AG04450 (cell line): Measurements from ENCODE around the gene ARHGAP26. TPM values are rescaled to one million over a fixed set of nuclear protein-coding genes. Genes with fewer than 3 reads are reported as not detected.

ENCODE experiments used
- CTCF ChIA-PET: fragments of 300-600, 350-600 bp; formaldehyde crosslinking; extraction: SDS; loops from one replicate; lab custom pipeline; 2022; ENCODE audit warnings: antibody characterized with exemption, inconsistent platforms; lab: Charles Lee
- POLR2A ChIA-PET: fragments of 350-600 bp; formaldehyde crosslinking; extraction: SDS; loops from one replicate; lab custom pipeline; 2021; ENCODE audit warnings: antibody characterized with exemption, inconsistent platforms; lab: Yijun Ruan, JAX
- DNase-seq: peaks from one replicate; pipeline ENCODE4 v3.0.0-alpha.2; 2011; ENCODE audit warnings: low read depth, low spot score
- H3K27ac ChIP-seq: one replicate; pipeline ENCODE4 v1.5.1; 2012; ENCODE audit warnings: low read depth, low read length, control low read depth
- H3K27me3 ChIP-seq: one replicate; pipeline ENCODE4 v1.6.0; 2012; ENCODE audit warnings: low read length; ENCODE audit not compliant: control insufficient read depth, insufficient read depth
- H3K4me3 ChIP-seq: 2 replicates; pipeline ENCODE4 v1.5.1; 2011; ENCODE audit warnings: mild to moderate bottlenecking, low read depth, low read length, control low read depth
- H3K9me3 ChIP-seq: 2 replicates; pipeline ENCODE4 v1.5.1; 2012; ENCODE audit warnings: low read length; ENCODE audit not compliant: control insufficient read depth, insufficient read depth
- polyA plus RNA-seq: library from polyadenylated mRNA; depleted of rRNA; stranded (reverse); fragments of >200 nt; gene quantifications from 2 replicates; pipeline ENCODE4 v1.2.3, GENCODE V29; 2011
- TF ChIP-seq, protein P1 (sequence below): IDR thresholded peaks from 2 replicates; pipeline ENCODE4 v1.5.1; 2011; ENCODE audit warnings: low read depth, low read length, control low read depth, inconsistent platforms

ARHGAP26 gene
- polyA plus RNA-seq, 1 experiment, result 0.56 TPM

DNA sequence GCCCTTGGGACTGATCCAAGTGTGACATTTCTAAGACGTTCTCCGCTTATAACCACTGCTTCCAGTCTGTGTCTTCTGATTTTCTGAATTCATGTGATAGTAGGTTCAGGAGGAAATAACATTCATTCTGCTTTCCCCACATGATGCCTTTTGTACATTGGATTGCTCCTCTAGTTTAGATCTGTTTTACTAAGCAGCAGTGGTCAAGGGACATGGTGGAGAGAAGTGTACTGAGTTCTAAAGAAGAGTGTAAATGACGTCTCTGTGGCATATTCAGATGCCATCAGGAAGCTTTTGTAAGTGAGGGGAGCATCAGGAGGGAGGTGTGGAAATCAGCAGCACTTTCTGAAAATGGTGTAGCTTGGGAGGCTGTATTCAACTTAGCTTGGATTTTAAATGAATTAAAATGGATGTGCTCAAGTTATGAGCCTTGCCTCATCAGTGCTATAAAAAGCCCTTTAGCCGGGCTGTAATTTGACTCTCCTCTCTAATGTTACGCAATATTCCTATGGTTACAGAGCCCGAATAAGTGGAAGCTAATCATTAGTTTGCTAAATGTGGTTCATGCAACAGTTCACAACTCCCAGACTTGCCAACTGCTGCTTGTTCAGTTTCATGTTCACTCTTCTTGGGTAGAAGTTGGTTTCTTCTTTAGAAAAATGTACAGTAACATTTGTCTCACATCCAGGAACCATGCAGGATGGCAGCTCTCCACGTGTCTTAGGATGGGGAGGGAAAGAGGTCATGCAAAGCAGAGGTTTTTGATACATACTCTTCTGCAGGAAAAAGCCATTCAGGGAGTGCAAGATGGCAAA lies 281.3 kb downstream of the ARHGAP26 start:
- Histone ChIP-seq H3K4me3 (no peak overlapping the region), H3K27me3 (no peaks in the 10 kb centered on the region), H3K27ac (peak overlapping the region; percentile 42), H3K9me3 (no peaks in the 10 kb centered on the region)
- TF ChIP-seq, protein P1, sequence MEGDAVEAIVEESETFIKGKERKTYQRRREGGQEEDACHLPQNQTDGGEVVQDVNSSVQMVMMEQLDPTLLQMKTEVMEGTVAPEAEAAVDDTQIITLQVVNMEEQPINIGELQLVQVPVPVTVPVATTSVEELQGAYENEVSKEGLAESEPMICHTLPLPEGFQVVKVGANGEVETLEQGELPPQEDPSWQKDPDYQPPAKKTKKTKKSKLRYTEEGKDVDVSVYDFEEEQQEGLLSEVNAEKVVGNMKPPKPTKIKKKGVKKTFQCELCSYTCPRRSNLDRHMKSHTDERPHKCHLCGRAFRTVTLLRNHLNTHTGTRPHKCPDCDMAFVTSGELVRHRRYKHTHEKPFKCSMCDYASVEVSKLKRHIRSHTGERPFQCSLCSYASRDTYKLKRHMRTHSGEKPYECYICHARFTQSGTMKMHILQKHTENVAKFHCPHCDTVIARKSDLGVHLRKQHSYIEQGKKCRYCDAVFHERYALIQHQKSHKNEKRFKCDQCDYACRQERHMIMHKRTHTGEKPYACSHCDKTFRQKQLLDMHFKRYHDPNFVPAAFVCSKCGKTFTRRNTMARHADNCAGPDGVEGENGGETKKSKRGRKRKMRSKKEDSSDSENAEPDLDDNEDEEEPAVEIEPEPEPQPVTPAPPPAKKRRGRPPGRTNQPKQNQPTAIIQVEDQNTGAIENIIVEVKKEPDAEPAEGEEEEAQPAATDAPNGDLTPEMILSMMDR, result no peak
- ChIA-PET POLR2A (interaction anchor here (0.5 to 1.4 kb wide), 4 partner anchors 9 to 91 kb away, joined by 3 to 4 read pairs (median 3); no protein-coding TSS in a partner anchor), CTCF (interaction anchor here (0.5 kb wide), 1 partner anchor 103 kb away, joined by 3 read pairs; no protein-coding TSS in a partner anchor)
- peak; percentile 61 for DNase-seq

DNA sequence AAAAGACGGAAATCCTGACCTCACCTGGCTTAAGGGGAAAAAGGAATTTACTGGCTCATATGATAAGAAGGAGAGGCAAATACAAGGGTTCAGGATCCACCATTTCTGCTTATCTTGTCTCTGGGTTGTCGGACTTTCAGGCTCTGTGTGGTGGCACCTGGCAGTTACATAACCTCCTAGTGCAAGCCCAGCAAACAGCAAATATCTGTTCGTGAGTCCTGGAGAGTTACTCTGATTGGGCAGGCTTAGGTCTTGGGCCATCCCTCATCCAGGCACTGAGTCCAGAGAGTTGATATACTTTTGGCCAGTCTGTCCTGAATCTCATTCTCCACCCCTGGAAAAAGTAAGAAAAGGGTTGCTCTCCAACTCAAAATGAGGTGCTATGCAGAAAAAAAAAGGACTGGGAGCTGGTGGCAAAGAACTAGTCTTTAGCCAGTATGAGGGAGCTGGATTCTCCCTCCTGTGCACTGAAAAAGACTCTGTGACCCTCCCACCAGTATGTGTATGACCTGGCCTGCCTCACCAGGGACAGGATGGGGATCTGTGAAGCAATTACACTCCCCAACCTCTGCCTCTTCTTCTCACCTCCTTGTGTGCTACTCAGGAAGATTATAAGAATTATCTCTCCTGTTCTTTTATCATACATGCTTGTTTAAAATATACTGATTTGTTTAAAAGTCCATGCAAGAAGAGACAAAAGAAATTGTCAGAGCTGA lies 282.9 kb downstream of the ARHGAP26 start:
- POLR2A ChIA-PET, result no interaction called here
- TF ChIP-seq, protein P1, result no peak
- CTCF ChIA-PET, result no interaction called here

DNA sequence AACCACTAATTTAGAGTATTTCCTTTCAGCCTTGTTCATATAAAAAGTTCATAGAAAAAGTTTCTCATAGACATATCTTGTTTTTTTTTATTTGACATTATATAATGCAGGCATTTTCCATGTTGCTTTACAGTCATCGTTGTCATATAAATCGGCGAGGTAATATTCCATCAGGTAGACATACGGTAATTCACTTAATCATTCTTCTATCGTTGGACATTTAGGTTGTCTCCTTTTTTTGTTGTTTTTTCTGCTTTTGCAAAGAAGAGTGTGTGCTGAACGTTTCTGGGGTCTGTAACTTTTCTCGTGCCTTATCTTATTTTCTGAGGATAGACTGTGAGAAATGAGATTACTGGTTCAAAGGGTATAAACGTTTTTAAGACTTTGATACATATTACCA lies 283.6 kb downstream of the ARHGAP26 start:
- H3K9me3 ChIP-seq, result no peaks in the 10 kb centered on the region
- POLR2A ChIA-PET, result no interaction called here
- DNase-seq, result no peak
- CTCF ChIA-PET, result no interaction called here
- H3K27ac ChIP-seq, result no peak overlapping the region
- H3K27me3 ChIP-seq, result no peaks in the 10 kb centered on the region
- TF ChIP-seq, protein P1, result no peak
- no peak overlapping the region for H3K4me3 ChIP-seq

More for the DNA sequence above, 282.9 kb downstream of the ARHGAP26 start:
- no peak for DNase-seq
- Histone ChIP-seq H3K27me3 (no peaks in the 10 kb centered on the region), H3K9me3 (no peaks in the 10 kb centered on the region), H3K4me3 (no peak overlapping the region), H3K27ac (no peak overlapping the region)

DNA sequence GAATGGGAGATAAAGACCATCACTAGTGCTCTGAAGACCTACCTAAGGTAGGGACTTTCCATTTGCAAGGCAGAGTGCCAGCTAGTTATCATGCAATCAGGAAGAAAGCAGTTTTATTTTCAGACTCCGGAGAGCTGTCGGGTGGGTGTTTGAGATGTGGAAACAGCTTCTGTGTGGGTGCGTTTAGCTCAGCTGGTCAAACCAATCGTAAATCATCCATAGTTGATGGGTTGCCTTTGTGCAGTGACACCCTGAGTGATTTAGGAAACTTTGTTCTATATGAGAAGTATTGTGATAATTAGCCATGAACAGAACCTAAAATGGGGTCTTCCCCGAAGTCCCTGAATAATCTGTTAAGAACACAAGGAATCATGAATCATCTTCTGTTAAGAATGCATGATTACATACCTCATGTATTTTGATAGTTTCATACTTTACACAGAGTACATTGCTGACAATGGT lies 284.3 kb downstream of the ARHGAP26 start:
- no peaks in the 10 kb centered on the region for H3K9me3 ChIP-seq
- CTCF ChIA-PET, result no interaction called here
- POLR2A ChIA-PET, result no interaction called here
- DNase-seq, result no peak
- H3K4me3 ChIP-seq, result no peak overlapping the region
- no peak overlapping the region for H3K27ac ChIP-seq
- no peaks in the 10 kb centered on the region for H3K27me3 ChIP-seq
- TF ChIP-seq, protein P1, result no peak
